WTC11 (cell line): ENCODE measurements around the gene MCM3AP. TPM values are rescaled to one million over a fixed set of nuclear protein-coding genes. Genes with fewer than 3 reads are reported as not detected.

ENCODE experiments used
- ATAC-seq: fragments of 200-7000 bp; cut with Tn5 transposase; 2 replicates; pipeline ENCODE4 v1.10.0; 2021; ENCODE audit warnings: mild to moderate bottlenecking, moderate library complexity
- Bru-seq: library from RNA; stranded (reverse); fragments of 400-500 nt; gene quantifications from one replicate; lab custom pipeline; 2021; lab: Mats Ljungman, UMichigan
- CTCF ChIA-PET: fragments of 300-600 bp; sonication (Branson Sonifier 250); formaldehyde crosslinking; loops from one replicate; lab custom pipeline; 2021; ENCODE audit warnings: antibody characterized with exemption; lab: Charles Lee
- POLR2A ChIA-PET: fragments of 350-600 bp; sonication (Branson Sonifier 250); formaldehyde crosslinking; loops from one replicate; lab custom pipeline; 2021; ENCODE audit warnings: antibody characterized with exemption; lab: Charles Lee
- DNase-seq: peaks from one replicate; pipeline ENCODE4 v3.0.0; 2021; ENCODE audit warnings: low spot score
- H3K27ac Mint-ChIP-seq: 2 replicates; pipeline ENCODE4 v1.8.0; 2021; ENCODE audit warnings: mixed read lengths
- H3K27me3 Mint-ChIP-seq: 2 replicates; pipeline ENCODE4 v1.8.0; 2021; ENCODE audit warnings: low read depth, mild to moderate bottlenecking, moderate library complexity, mixed read lengths
- H3K36me3 Mint-ChIP-seq: 2 replicates; pipeline ENCODE4 v1.8.0; 2021; ENCODE audit warnings: mixed read lengths
- H3K4me1 Mint-ChIP-seq: 2 replicates; pipeline ENCODE4 v1.8.0; 2022; ENCODE audit warnings: mixed read lengths
- H3K4me3 Mint-ChIP-seq: 2 replicates; pipeline ENCODE4 v1.8.0; 2021; ENCODE audit warnings: mild to moderate bottlenecking, moderate library complexity, mixed read lengths
- H3K9me3 Mint-ChIP-seq: 2 replicates; pipeline ENCODE4 v1.8.0; 2021; ENCODE audit warnings: mixed read lengths
- FOXP4 ChIP-seq: sonication (generic); formaldehyde crosslinking; IDR thresholded peaks from 2 replicates; pipeline ENCODE4 v1.8.0; 2022; ENCODE audit warnings: mild to moderate bottlenecking, missing genetic modification reagents
- NR3C1 ChIP-seq: sonication (generic); formaldehyde crosslinking; conservative IDR thresholded peaks from 2 replicates; pipeline ENCODE4 v1.8.1; 2023; ENCODE audit warnings: low read depth, mild to moderate bottlenecking, missing genetic modification reagents
- RELA ChIP-seq: sonication (generic); formaldehyde crosslinking; IDR thresholded peaks from 2 replicates; pipeline ENCODE4 v1.8.1; 2022; ENCODE audit warnings: missing genetic modification reagents, mild to moderate bottlenecking, borderline replicate concordance
- RORB ChIP-seq: fragments of 250-450 bp; sonication (Bioruptor Pico); IDR thresholded peaks from 2 replicates; pipeline ENCODE4 v1.9.0; 2021; ENCODE audit warnings: mild to moderate bottlenecking
- SMAD4 ChIP-seq: sonication (generic); formaldehyde crosslinking; IDR thresholded peaks from 2 replicates; pipeline ENCODE4 v1.8.0; 2022; ENCODE audit warnings: mild to moderate bottlenecking, missing genetic modification reagents
- SOX15 ChIP-seq: fragments of 250-450 bp; sonication (Bioruptor Pico); IDR thresholded peaks from 2 replicates; pipeline ENCODE4 v1.9.0; 2021; ENCODE audit warnings: mild to moderate bottlenecking
- TCF7 ChIP-seq: sonication (generic); formaldehyde crosslinking; IDR thresholded peaks from 2 replicates; pipeline ENCODE4 v1.8.0; 2022; ENCODE audit warnings: mild to moderate bottlenecking, low read depth, missing genetic modification reagents, moderate library complexity
- ZNF317 ChIP-seq: sonication (generic); formaldehyde crosslinking; IDR thresholded peaks from 2 replicates; pipeline ENCODE4 v1.8.1; 2023; ENCODE audit warnings: low read depth, mild to moderate bottlenecking, moderate library complexity, missing genetic modification reagents, borderline replicate concordance
- long read RNA-seq, 3 experiments: library from RNA in 1 of 3; library from capped mRNA in 1 of 3; library from polyadenylated mRNA in 1 of 3; unstranded in 2 of 3; stranded (forward) in 1 of 3; transcript quantifications; one replicate each; pipeline ENCODE4 v2.0.0, GENCODE V29; 2021
- total RNA-seq: library from RNA; stranded (reverse); gene quantifications from 3 replicates; pipeline ENCODE4 v1.2.3, GENCODE V29; 2021
- TF ChIP-seq, protein P1 (sequence below): sonication (generic); formaldehyde crosslinking; IDR thresholded peaks from 2 replicates; pipeline ENCODE4 v1.8.0; 2023; ENCODE audit warnings: missing genetic modification reagents, mild to moderate bottlenecking, borderline replicate concordance
- TF ChIP-seq, protein P2 (sequence below): sonication (generic); formaldehyde crosslinking; IDR thresholded peaks from 2 replicates; pipeline ENCODE4 v1.8.0; 2022; ENCODE audit warnings: mild to moderate bottlenecking, missing genetic modification reagents
- TF ChIP-seq, protein P3 (sequence below): sonication (generic); formaldehyde crosslinking; conservative IDR thresholded peaks from 2 replicates; pipeline ENCODE4 v1.8.1; 2023; ENCODE audit warnings: mild to moderate bottlenecking, low read depth, missing genetic modification reagents, moderate library complexity

The MCM3AP gene
- total RNA-seq (136 to 167 TPM (median 136 TPM) in 3 replicates), Bru-seq, nascent RNA (percentile 77 among the genes with signal in this experiment)
- long read RNA-seq, experiment 1, full-length matches to known transcripts, result 23 of 267 reads
- long read RNA-seq, experiment 1, partial matches to known transcripts, result 98 of 267 reads
- long read RNA-seq, experiment 1, other reads (novel, unspliced or antisense), result 146 of 267 reads
- long read RNA-seq, experiment 2, full-length matches to known transcripts, result 4 of 66 reads
- long read RNA-seq, experiment 2, partial matches to known transcripts, result 42 of 66 reads
- long read RNA-seq, experiment 2, other reads (novel, unspliced or antisense), result 20 of 66 reads
- long read RNA-seq, experiment 3, partial matches to known transcripts, result 2 of 2 reads
- long read RNA-seq, experiment 3, other reads (novel, unspliced or antisense), result 0 of 2 reads

DNA sequence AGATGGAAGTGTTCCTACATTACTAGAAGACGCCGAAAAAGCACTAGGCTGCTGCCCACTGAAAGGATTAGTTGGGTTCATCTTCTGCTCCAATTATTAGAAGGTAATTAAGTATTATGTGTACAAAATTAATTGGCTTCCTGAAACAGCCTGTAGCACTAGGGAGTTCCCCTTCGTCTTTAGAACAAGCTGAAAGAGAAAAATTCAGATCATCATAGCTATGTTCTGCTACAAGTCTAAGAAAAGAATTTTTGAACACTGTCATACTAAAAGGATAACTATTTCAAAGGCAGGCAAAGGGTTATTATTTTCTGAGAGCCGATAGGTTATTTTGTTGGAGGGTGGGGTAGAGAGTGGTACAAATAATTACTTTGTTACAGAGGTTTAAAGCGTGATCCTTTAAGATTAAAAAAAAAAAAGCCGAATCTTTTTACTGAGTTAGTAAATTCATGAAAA is at the start of gene MCM3AP:
Gene MCM3AP (minus strand): TSS at position 406 of the 456 bp plus-strand sequence. CDS start 325 bp downstream, at position 81.
- H3K27me3 Mint-ChIP-seq, result no peaks in the 10 kb centered on the region
- no peaks in the 10 kb centered on the region for H3K9me3 Mint-ChIP-seq
- H3K4me1 Mint-ChIP-seq, result peaks cover 49% of the 10 kb centered on the region
- ATAC-seq, result no peak
- no peak for TF ChIP-seq RORB (CRISPR knock-in tag)
- TF ChIP-seq SMAD4 (CRISPR knock-in tag), result no peak
- TF ChIP-seq TCF7 (CRISPR knock-in tag), result no peak
- no peak for TF ChIP-seq ZNF317 (CRISPR knock-in tag)
- TF ChIP-seq SOX15, result no peak
- TF ChIP-seq, protein P1, sequence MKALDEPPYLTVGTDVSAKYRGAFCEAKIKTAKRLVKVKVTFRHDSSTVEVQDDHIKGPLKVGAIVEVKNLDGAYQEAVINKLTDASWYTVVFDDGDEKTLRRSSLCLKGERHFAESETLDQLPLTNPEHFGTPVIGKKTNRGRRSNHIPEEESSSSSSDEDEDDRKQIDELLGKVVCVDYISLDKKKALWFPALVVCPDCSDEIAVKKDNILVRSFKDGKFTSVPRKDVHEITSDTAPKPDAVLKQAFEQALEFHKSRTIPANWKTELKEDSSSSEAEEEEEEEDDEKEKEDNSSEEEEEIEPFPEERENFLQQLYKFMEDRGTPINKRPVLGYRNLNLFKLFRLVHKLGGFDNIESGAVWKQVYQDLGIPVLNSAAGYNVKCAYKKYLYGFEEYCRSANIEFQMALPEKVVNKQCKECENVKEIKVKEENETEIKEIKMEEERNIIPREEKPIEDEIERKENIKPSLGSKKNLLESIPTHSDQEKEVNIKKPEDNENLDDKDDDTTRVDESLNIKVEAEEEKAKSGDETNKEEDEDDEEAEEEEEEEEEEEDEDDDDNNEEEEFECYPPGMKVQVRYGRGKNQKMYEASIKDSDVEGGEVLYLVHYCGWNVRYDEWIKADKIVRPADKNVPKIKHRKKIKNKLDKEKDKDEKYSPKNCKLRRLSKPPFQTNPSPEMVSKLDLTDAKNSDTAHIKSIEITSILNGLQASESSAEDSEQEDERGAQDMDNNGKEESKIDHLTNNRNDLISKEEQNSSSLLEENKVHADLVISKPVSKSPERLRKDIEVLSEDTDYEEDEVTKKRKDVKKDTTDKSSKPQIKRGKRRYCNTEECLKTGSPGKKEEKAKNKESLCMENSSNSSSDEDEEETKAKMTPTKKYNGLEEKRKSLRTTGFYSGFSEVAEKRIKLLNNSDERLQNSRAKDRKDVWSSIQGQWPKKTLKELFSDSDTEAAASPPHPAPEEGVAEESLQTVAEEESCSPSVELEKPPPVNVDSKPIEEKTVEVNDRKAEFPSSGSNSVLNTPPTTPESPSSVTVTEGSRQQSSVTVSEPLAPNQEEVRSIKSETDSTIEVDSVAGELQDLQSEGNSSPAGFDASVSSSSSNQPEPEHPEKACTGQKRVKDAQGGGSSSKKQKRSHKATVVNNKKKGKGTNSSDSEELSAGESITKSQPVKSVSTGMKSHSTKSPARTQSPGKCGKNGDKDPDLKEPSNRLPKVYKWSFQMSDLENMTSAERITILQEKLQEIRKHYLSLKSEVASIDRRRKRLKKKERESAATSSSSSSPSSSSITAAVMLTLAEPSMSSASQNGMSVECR (CRISPR knock-in tag), result no peak
- TF ChIP-seq, protein P2, sequence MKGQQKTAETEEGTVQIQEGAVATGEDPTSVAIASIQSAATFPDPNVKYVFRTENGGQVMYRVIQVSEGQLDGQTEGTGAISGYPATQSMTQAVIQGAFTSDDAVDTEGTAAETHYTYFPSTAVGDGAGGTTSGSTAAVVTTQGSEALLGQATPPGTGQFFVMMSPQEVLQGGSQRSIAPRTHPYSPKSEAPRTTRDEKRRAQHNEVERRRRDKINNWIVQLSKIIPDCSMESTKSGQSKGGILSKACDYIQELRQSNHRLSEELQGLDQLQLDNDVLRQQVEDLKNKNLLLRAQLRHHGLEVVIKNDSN, result no peak
- TF ChIP-seq FOXP4 (CRISPR knock-in tag), result no peak
- no peak for TF ChIP-seq NR3C1 (CRISPR knock-in tag)
- no peak for TF ChIP-seq RELA (CRISPR knock-in tag)
- TF ChIP-seq, protein P3, sequence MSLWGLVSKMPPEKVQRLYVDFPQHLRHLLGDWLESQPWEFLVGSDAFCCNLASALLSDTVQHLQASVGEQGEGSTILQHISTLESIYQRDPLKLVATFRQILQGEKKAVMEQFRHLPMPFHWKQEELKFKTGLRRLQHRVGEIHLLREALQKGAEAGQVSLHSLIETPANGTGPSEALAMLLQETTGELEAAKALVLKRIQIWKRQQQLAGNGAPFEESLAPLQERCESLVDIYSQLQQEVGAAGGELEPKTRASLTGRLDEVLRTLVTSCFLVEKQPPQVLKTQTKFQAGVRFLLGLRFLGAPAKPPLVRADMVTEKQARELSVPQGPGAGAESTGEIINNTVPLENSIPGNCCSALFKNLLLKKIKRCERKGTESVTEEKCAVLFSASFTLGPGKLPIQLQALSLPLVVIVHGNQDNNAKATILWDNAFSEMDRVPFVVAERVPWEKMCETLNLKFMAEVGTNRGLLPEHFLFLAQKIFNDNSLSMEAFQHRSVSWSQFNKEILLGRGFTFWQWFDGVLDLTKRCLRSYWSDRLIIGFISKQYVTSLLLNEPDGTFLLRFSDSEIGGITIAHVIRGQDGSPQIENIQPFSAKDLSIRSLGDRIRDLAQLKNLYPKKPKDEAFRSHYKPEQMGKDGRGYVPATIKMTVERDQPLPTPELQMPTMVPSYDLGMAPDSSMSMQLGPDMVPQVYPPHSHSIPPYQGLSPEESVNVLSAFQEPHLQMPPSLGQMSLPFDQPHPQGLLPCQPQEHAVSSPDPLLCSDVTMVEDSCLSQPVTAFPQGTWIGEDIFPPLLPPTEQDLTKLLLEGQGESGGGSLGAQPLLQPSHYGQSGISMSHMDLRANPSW (CRISPR knock-in tag), result no peak
- POLR2A ChIA-PET, result interaction anchor here (0.5 to 1.4 kb wide), 3 partner anchors 38 to 213 kb away, joined by 3 to 4 read pairs (median 3); no protein-coding TSS in a partner anchor
- H3K27ac Mint-ChIP-seq, result peak within 1 kb of the TSS; percentile 89
- H3K36me3 Mint-ChIP-seq, result peaks cover 27% of the 10 kb centered on the region
- CTCF ChIA-PET, result interaction anchor here (0.7 kb wide), 1 partner anchor 131 kb away, joined by 3 read pairs; no protein-coding TSS in a partner anchor
- H3K4me3 Mint-ChIP-seq, result peak within 1 kb of the TSS; percentile 88
- no peak for DNase-seq
